GM19240 (cell line): ENCODE measurements around the gene CPS1.

Source experiments
- DNase-seq: peaks from one replicate; pipeline ENCODE4 v3.0.0; 2011; ENCODE audit warnings: low spot score; ENCODE audit not compliant: insufficient read length

CPS1 gene

DNA sequence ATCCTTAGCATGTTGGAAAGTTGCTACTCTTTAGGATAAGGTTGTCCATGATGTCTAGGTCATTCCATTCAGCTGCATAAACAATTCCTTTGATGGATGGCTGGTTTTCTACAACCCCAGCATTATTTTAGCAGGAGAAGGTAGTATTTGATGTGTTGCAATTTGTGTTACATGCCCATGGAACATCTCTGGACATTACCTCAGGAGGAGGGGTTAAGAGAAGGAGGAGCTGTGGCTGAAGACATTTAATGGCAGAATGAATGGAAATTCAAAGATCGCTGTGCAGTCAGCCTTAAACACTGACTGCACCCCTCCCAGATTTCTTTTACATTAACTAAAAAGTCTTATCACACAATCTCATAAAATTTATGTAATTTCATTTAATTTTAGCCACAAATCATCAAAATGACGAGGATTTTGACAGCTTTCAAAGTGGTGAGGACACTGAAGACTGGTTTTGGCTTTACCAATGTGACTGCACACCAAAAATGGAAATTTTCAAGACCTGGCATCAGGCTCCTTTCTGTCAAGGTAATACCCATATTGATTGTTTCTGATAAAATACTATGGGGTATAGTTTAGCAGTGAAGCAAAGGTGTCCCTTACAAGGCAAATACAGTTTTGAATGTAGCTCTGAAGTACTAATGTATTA lies at the start of gene CPS1:
Gene CPS1, plus strand, starts transcription at position 271 of the 652 bp plus-strand sequence. Its CDS starts 135 bp downstream, at position 406.
- DNase-seq = no peak

GRCh38 chr2:210515911-210516310 lies 40.5 kb upstream of the CPS1 start:
- no peak for DNase-seq

- DNase-seq = no peak
Observed at GRCh38 chr2:210517264-210517663, 39.1 kb upstream of the CPS1 start.

DNA sequence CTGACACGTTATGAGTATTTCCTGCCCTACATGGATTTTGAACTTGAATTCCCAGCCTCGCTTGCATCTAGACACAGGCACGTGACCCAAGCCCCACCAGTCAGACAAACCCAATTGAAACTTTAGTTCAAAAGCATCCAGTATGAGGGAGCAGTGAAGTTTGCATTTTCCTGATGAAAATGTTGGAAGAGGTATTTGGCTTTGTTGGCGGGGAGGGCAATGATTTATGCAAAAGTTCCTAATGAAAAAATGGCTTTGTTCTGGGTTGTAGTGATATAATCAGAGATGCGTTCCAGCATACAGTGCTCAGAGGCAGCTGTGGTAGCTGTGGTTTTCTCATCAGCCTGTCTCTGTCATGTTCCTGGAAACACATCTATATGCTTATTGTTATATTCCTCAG lies 36.8 kb upstream of the CPS1 start:
- no peak for DNase-seq

GRCh38 chr2:210522399-210522798 lies 34.0 kb upstream of the CPS1 start:
- DNase-seq = no peak

GRCh38 chr2:210523650-210524289 lies 32.6 kb upstream of the CPS1 start:
- no peak for DNase-seq

DNA sequence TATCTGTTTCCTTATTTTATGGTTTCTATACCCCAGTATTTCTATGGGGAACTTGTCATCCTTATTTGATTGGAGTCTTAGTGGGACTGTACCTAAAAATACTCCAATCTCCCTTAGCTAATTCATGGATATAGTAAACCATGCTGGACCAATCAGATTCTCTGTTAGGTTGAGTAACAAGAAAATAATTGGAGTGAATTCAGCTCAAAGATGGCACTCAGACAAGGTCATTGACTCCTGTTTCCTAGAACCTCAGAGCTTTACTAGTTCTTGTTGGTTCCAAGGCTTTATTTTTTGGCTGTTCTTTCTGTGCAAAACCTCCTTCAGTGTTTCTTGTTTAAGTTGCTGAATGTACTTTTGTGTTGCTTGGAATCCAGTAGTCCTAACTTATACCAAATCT lies 31.9 kb upstream of the CPS1 start:
- no peak for DNase-seq

DNA sequence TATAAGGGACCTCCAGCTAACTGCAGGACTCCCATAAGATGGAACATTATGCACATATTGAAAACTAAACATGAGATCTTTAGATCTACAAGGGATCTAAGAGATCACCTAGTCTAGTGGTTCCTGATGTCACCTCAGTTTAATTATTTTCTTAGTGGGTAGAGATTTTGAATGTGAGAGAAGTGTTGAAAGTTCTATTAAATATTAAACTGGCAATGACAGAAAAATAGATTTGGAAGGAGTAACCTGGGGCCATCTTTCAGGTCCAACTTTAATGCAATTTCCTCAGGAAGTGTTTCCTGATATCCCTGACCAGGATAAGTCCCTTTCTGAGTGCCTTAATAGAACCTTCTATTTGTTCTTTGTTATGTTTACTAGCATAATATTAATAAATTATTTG lies 29.1 kb upstream of the CPS1 start:
- DNase-seq = no peak

GRCh38 chr2:210528716-210529115 lies 27.7 kb upstream of the CPS1 start:
- no peak for DNase-seq

DNA sequence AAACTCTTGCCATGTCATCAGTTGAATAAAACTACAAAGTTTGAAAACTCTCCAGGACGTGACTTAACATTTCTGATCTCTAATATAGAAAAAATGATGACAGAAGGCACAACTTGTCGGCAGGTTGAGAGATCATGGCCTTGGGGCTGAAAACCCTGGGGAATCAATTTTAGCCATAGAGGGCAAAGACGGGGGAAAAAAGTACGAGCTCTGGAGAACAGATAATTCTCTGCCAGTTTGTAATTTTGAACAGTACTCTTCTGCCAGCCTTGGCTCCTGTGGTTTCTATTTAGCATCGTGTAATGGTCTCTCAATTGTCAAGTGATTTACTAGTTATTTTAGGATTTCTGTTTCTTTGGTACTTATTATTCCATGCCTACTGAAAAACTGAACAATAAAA lies 25.3 kb upstream of the CPS1 start:
- DNase-seq = no peak

DNA sequence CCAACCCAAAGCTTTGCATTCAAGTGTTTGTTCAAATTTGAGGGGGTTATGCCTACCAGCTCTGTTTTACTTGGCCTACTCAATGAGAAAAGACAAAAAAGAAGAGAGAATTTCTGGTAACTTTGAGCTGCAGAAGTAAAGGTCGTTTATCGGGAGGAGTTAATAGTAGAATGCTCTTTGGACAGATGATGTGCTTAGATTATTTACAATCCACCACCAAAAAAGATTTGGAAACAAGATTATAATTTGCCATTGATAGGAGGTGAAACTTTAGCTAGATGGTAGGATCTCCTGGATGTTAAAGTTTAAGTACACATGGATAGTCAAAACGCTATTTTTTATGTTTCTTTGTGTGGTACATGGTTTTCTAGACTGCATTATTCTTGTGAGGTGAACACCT lies 24.9 kb upstream of the CPS1 start:
- no peak for DNase-seq

GRCh38 chr2:210533389-210533788 lies 23.0 kb upstream of the CPS1 start:
- no peak for DNase-seq

DNA sequence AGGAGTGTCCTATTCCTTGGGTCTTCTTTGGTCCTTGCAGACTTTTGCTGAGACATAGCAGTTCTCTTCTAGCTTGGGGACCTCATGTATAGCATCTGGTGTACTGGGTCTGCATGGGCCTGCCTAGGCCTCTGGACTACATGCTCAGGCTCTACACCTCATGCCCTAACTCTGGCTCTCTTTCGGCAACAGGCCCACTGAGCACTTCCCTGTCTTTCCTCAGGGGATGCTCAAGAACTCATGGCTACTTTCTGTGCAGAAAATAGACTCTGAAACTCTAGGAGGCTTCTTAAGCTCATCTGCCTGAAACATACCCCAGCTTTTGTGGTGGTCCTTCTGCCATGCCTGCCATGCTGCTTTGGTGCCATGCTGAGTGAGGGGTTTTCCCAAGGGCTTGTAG lies 21.5 kb upstream of the CPS1 start:
- no peak for DNase-seq

DNA sequence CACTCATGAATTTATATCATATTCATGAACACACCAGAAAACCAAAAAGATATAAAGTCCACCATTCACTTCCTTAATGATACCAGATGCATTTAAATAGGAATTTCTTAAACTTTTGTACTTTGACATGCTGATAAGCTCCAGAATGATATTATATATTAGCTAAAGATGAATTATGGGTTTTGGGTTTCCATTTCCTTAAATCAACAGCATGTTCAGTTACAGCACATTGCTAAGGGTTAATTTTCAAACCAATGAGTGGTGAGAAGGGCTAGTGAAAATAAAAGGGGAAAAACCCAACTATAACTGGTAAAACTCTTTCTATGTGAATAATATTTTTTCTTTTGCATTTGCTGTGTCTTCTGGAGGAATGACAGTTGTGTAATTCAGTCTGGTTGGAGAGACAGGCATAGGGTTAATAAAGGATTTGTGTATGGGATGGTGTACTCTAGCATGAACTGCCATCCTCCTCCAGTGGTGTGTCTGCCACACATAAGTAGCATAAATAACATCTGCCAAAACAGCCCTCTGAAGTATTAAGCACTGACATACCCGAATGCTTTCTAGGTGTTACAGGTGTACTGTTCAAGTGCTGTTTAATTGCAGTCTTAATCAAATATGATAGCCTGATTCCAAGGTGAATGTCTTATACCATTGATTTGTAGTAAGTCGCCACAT lies 19.3 kb upstream of the CPS1 start:
- DNase-seq = no peak

- DNase-seq = no peak
Observed at GRCh38 chr2:210539035-210539434, 17.4 kb upstream of the CPS1 start.

DNA sequence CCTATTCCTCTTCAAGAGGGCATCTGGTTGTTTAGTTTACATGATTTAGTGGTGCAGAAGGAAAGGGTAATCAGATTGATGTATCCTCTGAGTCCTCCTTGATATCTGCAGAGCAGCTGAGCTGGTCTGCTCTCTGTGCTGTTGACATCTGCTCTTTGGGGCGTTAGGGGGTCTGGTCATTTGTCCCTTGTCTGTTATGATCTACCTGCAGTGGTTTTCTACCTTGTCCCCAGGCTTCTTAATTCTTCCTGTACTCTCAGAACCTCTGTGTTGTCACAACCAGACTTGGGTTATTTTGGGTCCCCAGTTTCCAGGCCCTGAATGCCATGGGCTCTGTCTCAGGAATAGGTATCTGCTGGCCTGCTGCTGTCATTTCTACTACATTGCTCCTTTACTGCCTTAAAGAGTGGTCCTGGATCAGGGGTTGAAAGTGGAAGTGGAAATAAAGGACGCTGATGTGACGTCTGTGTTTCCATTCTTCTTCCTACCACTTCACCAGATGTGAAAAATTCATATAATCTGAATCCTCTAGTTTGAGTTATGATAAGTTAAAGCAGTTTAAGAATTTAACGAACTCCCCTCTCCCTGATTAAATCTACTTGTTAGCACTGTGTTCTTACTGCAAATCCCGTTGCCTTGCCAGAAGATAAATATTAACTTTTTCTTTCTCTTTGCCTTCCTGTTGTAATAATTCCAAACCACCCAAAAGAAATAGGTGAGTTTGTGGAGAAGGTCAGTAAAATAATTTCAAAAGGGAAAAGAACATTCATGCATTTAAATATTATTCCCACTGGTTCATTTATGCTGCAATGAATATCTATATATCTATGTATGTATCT lies 16.6 kb upstream of the CPS1 start:
- DNase-seq = no peak

DNA sequence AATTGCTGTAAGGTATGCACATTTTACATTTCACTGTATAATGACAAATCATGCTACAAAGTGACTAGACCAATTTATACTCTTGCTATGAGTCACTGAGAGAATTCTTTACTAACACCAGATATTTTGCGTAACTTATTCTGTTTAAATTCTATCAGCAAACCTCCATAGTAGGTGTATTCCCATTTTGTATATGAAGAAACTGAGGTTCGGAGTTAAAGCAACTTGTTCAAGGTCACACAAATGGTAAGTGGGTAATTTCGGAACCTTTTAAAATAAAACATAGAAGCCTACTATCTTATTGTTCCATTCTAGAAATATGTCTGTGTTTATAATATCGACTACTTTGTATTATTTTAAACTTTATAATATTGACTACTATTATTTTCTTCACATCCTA lies 15.9 kb upstream of the CPS1 start:
- DNase-seq = no peak

DNA sequence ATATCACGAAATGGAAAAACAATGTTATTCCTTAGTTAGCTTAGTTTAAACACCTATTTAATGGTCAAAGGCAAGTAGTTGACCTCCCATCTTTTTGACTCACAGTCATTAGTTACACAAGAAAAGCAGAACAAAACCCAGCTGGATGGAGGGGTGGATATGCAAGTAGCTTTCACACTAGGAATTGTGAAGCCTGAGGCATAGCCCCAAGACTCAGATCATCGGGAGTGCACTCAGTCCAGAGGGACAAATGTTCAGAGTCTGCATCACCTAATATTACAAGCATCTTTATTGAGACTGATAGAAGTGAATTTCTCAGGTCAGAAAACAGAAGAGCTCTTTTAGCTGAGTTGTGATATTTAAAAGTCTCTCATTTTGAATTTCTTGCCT lies 15.5 kb upstream of the CPS1 start:
- DNase-seq = no peak

DNA sequence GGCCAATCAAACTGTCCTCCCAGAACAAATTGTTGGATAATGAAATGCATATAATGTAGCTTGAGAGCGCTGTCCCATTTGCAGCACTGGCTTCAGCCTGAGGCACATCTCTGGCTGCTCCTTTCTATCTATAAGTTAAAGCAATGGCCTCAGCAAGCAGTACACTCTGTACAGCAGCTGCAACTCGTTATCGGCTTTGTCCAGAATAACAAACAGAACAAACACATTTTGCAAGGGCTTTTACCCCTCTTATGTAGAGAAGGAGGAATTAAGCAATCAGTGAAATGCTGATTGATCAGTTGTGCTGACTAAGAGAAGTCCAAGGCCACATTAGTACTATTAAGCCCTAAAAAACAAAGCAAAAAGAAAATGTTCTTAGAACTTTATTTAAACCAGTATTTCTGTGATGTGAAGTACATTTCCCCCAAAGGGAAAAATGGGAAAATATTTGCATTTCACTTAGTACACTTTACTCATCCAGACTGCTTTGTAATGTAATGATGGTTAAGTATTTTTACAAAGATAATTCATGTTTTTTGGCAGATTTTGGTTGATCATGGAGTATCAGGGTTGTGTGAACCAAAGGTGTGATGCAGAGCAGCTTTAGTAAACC lies 15.0 kb upstream of the CPS1 start:
- DNase-seq = no peak

GRCh38 chr2:210544007-210544590 lies 12.3 kb upstream of the CPS1 start:
- no peak for DNase-seq

DNA sequence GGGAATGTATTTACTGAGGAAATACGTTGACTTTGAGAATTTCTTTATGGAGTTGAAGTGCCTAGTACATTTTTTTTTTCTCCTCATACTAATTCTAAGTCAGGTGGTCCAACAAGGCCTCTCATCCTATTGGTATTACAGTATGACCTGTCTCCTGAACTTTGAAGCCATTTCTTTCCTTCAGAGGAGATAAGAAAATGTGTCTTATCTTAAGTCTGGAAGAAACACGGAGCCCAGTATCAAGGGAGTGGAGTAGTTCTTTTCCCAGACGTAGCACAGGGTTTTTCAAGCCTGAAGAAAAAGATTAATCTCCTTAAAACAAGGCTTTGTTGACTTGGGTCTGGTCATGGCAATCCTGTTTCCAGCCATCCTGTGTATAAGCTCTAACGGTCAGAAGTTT lies 11.6 kb upstream of the CPS1 start:
- no peak for DNase-seq
